ENCODE results near the gene ADORA2A.

The ADORA2A gene

DNA sequence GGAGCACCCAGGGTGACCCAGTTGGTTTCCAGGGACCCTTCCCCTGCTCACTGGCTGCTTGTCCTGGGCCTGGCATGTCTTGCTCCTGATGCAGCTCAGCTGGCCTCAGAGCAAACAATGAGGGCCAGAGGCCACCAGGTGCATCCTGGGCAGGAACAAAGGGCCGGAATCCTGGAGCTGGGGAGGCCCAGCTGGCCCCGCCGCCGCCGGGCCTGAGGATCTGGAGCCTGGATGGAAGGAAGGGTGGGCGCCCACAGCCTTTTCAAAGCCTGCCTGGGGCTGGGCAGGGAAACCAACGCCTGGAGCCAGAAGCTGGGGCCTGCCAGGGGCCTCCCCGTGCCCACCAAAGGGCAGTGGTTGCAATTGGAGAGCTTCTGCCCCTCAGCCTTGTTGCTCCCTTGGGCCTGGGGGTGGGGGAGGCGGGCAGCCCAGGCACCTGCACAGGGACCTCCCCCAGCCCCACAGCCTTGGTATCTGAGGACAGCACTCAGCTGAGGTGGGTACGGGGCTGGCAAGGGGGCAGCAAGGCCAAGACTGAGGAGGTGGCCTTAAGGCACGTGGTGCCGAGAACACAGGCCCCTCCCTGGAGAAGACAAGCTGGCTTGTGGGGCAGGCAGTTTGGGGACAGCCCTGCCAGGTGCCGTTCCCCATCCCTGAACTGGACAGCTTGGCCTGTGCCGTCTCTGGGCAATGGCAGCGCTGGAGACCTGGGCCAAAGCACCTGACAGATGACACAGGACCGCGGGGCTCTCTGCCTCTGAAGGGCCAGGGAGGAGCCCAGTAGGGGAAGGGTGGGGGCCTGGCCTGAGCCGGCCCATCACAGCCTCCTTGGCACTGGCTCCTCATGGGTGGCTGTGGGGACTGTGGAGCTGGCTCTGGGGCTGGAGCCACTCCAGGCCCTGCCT, 7.1 kb upstream of the ADORA2A start:
- TF ChIP-seq, protein P1, sequence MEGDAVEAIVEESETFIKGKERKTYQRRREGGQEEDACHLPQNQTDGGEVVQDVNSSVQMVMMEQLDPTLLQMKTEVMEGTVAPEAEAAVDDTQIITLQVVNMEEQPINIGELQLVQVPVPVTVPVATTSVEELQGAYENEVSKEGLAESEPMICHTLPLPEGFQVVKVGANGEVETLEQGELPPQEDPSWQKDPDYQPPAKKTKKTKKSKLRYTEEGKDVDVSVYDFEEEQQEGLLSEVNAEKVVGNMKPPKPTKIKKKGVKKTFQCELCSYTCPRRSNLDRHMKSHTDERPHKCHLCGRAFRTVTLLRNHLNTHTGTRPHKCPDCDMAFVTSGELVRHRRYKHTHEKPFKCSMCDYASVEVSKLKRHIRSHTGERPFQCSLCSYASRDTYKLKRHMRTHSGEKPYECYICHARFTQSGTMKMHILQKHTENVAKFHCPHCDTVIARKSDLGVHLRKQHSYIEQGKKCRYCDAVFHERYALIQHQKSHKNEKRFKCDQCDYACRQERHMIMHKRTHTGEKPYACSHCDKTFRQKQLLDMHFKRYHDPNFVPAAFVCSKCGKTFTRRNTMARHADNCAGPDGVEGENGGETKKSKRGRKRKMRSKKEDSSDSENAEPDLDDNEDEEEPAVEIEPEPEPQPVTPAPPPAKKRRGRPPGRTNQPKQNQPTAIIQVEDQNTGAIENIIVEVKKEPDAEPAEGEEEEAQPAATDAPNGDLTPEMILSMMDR (IDR thresholded peaks at IDR 0.05; ENCODE audit: borderline replicate concordance, control extremely low read depth, extremely low read depth, insufficient read depth, missing control alignments): no peak
- DNase-seq (ENCODE audit: low spot score): no peak
- in situ Hi-C loops (cut with MboI; ENCODE audit: low sequenced_read_pairs, unreplicated experiment): no loop called here

DNA sequence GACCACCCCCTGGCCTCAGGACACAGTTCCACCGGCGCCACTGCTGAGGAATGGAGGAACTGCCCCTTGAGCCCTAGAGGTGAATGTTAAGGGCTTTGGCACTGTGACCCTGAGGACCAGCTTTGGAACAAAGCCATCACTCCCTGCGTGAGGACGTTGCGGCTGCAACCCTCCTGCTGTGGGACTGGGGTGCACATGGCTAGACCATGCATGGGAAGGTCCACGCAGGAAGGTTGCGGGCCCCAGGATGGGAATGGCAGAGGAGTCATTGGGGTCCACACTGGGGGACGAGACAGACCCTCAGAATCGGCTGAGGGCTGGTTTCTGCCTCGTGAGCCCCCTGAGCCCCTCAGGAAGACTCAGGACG, 6.4 kb upstream of the ADORA2A start:
- no peak for DNase-seq (ENCODE audit: low spot score)
- in situ Hi-C loops (cut with MboI; ENCODE audit: low sequenced_read_pairs, unreplicated experiment): no loop called here
- TF ChIP-seq, protein P1 (IDR thresholded peaks at IDR 0.05; ENCODE audit: borderline replicate concordance, control extremely low read depth, extremely low read depth, insufficient read depth, missing control alignments): no peak

DNA sequence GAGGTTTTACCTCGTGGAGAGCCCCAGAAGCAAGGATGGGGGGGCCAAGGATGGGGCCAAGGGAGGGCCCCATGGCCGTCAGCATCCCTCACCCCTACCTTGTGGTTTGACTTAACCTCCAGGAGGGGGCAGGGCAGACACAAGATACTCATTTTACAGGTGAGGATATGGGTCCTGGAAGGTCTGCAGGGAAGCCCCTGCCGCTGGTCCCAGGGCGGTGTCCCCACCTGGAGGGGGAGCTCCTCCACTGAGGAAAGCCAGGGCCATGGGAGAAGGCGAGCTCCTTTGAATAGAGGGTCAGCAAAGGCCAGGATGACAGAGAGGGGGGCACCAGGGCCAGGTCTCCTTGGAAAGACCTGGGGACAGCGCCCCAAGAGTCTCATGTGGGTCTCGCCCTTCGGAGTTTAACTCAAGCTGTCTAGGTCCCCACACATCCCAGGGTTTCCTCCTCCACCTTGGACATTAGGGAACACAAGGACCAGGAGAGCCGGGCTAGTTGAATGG, 5.9 kb upstream of the ADORA2A start:
- TF ChIP-seq, protein P1 (IDR thresholded peaks at IDR 0.05; ENCODE audit: borderline replicate concordance, control extremely low read depth, extremely low read depth, insufficient read depth, missing control alignments): peak; percentile 19
- in situ Hi-C loops (cut with MboI; ENCODE audit: low sequenced_read_pairs, unreplicated experiment): no loop called here
- DNase-seq (ENCODE audit: low spot score): peak; percentile 74

DNA sequence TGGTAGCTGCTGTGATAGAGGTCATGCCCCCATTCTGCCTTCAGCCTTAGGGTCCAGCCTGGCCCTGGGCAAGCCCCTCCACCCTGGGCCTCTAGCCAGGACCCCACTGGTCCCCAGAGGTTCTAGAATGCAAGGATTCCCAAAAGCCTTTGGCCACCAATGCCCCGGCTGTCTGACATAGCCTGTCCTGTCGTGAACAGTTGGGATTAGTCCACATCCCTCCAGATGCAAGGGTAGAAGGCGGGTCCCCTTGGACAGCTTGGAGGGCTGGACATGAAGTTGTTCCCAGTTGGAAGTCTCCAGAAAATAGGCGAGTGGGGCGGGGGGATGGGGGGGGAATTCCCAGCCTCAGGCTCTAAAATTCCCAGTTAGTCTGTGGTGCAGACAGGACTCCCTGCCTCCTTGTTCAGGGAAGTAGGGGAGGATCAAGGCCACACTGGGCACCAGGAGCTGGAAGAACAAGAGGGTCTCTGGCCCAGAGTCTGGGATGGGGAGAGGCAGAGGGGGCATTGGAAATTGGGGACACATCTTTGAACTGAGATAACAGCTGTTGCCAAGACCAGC, 5.2 kb upstream of the ADORA2A start:
- in situ Hi-C loops (cut with MboI; ENCODE audit: low sequenced_read_pairs, unreplicated experiment): no loop called here
- DNase-seq (ENCODE audit: low spot score): no peak

DNA sequence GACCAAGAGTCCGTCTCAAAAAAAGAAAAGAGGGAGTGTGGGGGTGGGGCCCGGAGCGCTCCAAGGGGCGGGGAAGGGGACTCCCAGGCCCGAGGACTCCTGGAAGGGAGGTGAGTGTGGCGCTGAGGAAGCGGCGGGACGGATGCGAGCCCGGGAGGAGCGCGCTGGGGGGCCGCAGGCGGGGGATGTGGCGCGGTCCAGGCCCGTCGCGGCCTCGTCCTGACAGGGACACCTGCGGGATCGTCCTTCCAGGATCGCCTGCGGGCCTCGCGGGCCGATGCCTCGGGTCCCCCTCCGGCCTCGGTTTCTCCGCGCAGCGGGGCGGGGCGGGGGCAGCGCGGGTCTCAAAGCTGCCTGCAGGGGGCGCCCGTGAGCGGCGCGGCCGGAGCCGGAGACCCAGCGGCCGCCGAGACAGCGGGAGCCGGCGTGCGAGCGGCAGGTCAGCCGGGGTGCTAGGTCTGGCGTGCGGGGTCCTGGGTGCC, 3.8 kb upstream of the ADORA2A start:
- peak; percentile 93 for DNase-seq (ENCODE audit: low spot score)
- TF ChIP-seq, protein P1 (IDR thresholded peaks at IDR 0.05; ENCODE audit: borderline replicate concordance, control extremely low read depth, extremely low read depth, insufficient read depth, missing control alignments): peak; percentile 90
- in situ Hi-C loops (cut with MboI; ENCODE audit: low sequenced_read_pairs, unreplicated experiment): no loop called here

More for the DNA sequence above, 5.2 kb upstream of the ADORA2A start:
- TF ChIP-seq, protein P1 (IDR thresholded peaks at IDR 0.05; ENCODE audit: borderline replicate concordance, control extremely low read depth, extremely low read depth, insufficient read depth, missing control alignments): no peak

DNA sequence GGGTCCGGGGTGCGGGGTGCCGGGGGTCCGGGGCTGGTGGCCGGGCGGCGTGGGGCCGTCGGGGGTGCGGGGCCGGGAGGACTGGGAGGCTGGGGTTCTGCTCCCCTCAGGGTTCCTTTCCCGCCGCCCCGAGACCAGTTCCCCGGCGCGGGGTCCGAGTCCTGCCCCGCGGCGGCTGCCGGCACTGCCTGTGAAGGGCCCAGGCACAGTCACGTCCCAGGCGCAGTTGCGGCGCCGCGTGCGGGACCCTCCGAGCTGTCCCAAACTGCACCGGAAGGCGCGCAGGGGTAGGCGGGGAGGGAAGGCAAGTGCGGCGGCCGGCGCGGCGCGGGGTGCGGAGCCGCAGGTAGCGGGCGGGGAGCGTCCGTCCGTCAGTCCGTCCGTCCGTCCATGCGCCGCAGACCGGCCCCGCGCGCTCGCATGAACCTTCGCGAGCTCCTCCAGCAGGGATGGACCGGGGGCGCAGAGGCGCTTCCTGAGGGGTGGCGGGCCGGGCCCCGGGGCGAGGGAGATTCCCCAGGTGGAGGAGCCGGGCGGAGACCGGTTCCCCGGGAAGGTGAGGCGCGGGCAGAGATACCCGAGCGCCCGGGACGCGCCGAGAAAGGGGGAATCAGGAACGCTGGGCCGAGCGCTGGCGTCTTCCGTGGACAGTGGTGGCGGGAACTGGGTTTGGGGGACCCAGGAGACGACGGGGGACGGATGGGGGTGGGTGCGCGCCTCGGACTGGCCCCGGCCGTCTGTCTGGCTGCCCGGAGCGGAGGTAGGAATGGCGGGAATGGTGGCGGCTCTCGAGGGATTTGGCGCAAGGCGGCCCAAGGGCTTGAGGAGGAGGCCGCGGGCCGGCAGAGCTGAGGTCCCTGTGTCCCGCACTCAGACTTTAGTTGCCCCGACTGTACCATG, 3.1 kb upstream of the ADORA2A start:
- in situ Hi-C loops (cut with MboI; ENCODE audit: low sequenced_read_pairs, unreplicated experiment): no loop called here
- TF ChIP-seq, protein P1 (IDR thresholded peaks at IDR 0.05; ENCODE audit: borderline replicate concordance, control extremely low read depth, extremely low read depth, insufficient read depth, missing control alignments): no peak
- no peak for DNase-seq (ENCODE audit: low spot score)
